Hematopoietic multipotent progenitor cell treated with erythropoietin and hydrocortisone succinate and interleukin-3 and kit ligand, for 17 days (in vitro differentiated cells): ENCODE results near the gene FBXO15.

ENCODE experiments used
- DNase-seq: peaks from one replicate; pipeline ENCODE4 v3.0.0-alpha.2; 2015; ENCODE audit warnings: low spot score

Gene FBXO15

GRCh38 chr18:74153793-74154192 lies 6.2 kb upstream of the FBXO15 start:
- no peak for DNase-seq

- no peak for DNase-seq
Observed at GRCh38 chr18:74153377-74153776, 5.7 kb upstream of the FBXO15 start.

GRCh38 chr18:74152857-74153256 lies 5.2 kb upstream of the FBXO15 start:
- DNase-seq: no peak

GRCh38 chr18:74152270-74152669 lies 4.6 kb upstream of the FBXO15 start:
- no peak for DNase-seq

- DNase-seq: no peak
Observed at GRCh38 chr18:74149878-74150277, 2.2 kb upstream of the FBXO15 start.

GRCh38 chr18:74148543-74149070 lies 973 bp upstream of the FBXO15 start:
- DNase-seq: no peak

GRCh38 chr18:74147491-74147778 lies 199 bp downstream of the FBXO15 start:
- DNase-seq: no peak

GRCh38 chr18:74146756-74147155 lies 878 bp downstream of the FBXO15 start:
- DNase-seq: no peak

GRCh38 chr18:74142252-74142651 lies 5.4 kb downstream of the FBXO15 start:
- DNase-seq: no peak

GRCh38 chr18:74141667-74142066 lies 6.0 kb downstream of the FBXO15 start:
- DNase-seq: no peak

GRCh38 chr18:74140582-74140981 lies 7.1 kb downstream of the FBXO15 start:
- DNase-seq: no peak

- DNase-seq: no peak
Observed at GRCh38 chr18:74139888-74140287, 7.7 kb downstream of the FBXO15 start.

- DNase-seq: no peak
Observed at GRCh38 chr18:74139411-74139810, 8.2 kb downstream of the FBXO15 start.

GRCh38 chr18:74137920-74138538 lies 9.6 kb downstream of the FBXO15 start:
- DNase-seq: no peak

GRCh38 chr18:74132201-74132600 lies 15.4 kb downstream of the FBXO15 start:
- DNase-seq: no peak

- no peak for DNase-seq
Observed at GRCh38 chr18:74131124-74131523, 16.5 kb downstream of the FBXO15 start.

- no peak for DNase-seq
Observed at GRCh38 chr18:74128159-74128558, 19.5 kb downstream of the FBXO15 start.

GRCh38 chr18:74126684-74127655 lies 20.7 kb downstream of the FBXO15 start:
- no peak for DNase-seq

- no peak for DNase-seq
Observed at GRCh38 chr18:74124642-74125041, 23.0 kb downstream of the FBXO15 start.

GRCh38 chr18:74123200-74123599 lies 24.4 kb downstream of the FBXO15 start:
- DNase-seq: no peak

- no peak for DNase-seq
Observed at GRCh38 chr18:74116633-74117554, 30.7 kb downstream of the FBXO15 start.

- no peak for DNase-seq
Observed at GRCh38 chr18:74115046-74115445, 32.6 kb downstream of the FBXO15 start.
